SK-N-SH (cell line): Measurements from ENCODE around the gene PITPNM1. TPM values are rescaled to one million over a fixed set of nuclear protein-coding genes. Genes with fewer than 3 reads are reported as not detected.

ENCODE experiments used
- CTCF ChIA-PET: fragments of 300-600, 350-600 bp; formaldehyde crosslinking; extraction: SDS; loops from one replicate; lab custom pipeline; 2021; lab: Yijun Ruan, JAX
- POLR2A ChIA-PET: fragments of 350-600 bp; sonication (Branson Sonifier 250); formaldehyde crosslinking; extraction: SDS; loops from one replicate; lab custom pipeline; 2020; ENCODE audit warnings: antibody characterized with exemption, inconsistent platforms; lab: Yijun Ruan, JAX
- DNase-seq: peaks from one replicate; pipeline ENCODE4 v3.0.0; 2012
- H2AFZ ChIP-seq: fragments of 200-600 bp; sonication (generic); 2 replicates; pipeline ENCODE4 v1.8.1; 2016; ENCODE audit warnings: antibody characterized with exemption, mild to moderate bottlenecking, low read depth
- H3F3A ChIP-seq: fragments of 200-600 bp; sonication (generic); replicated peaks from 2 replicates; pipeline ENCODE3; 2016; ENCODE audit warnings: antibody characterized with exemption, mild to moderate bottlenecking; ENCODE audit not compliant: insufficient read depth
- H3K27ac ChIP-seq, 2 experiments: fragments of 200-500 bp in 1 of 2; fragments of 200-600 bp in 1 of 2; sonication (Bioruptor generic) in 1 of 2; sonication (generic), shearing (Covaris generic) in 1 of 2; 2 replicates each; pipeline versions ENCODE4 v1.5.1 to v1.6.1; 2014 to 2016; ENCODE audit warnings: low read depth in 2 of 2, inconsistent platforms in 1 of 2, low read length in 1 of 2, mild to moderate bottlenecking in 1 of 2, mixed read lengths in 1 of 2
- H3K27me3 ChIP-seq: fragments of 200-600 bp; sonication (generic), shearing (Covaris generic); 2 replicates; pipeline ENCODE4 v1.6.1; 2016; ENCODE audit warnings: mixed run types; ENCODE audit not compliant: insufficient read depth
- H3K36me3 ChIP-seq, 2 experiments: fragments of 200-500 bp in 1 of 2; fragments of 200-600 bp in 1 of 2; sonication (Bioruptor generic) in 1 of 2; sonication (generic) in 1 of 2; replicated peaks in 1 of 2; 2 replicates each; pipeline versions ENCODE3 to v1.5.1; 2014 to 2016; ENCODE audit warnings: low read length in 1 of 2, mild to moderate bottlenecking in 1 of 2; ENCODE audit not compliant: insufficient read depth in 2 of 2, control insufficient read depth in 1 of 2
- H3K4me1 ChIP-seq, 2 experiments: fragments of 200-500 bp in 1 of 2; fragments of 200-600 bp in 1 of 2; sonication (Bioruptor generic) in 1 of 2; sonication (generic), shearing (Covaris generic) in 1 of 2; 2 replicates each; pipeline versions ENCODE4 v1.5.1 to v1.6.1; 2014 to 2016; ENCODE audit warnings: low read depth in 1 of 2, low read length in 1 of 2, mixed run types in 1 of 2; ENCODE audit not compliant: insufficient read depth in 2 of 2, control insufficient read depth in 1 of 2
- H3K4me2 ChIP-seq: fragments of 200-600 bp; sonication (generic), shearing (Covaris generic); 2 replicates; pipeline ENCODE4 v1.6.1; 2017; ENCODE audit warnings: mixed run types
- H3K4me3 ChIP-seq, 2 experiments: fragments of 200-500 bp in 1 of 2; fragments of 200-600 bp in 1 of 2; sonication (Bioruptor generic) in 1 of 2; sonication (generic), shearing (Covaris generic) in 1 of 2; 2 replicates each; pipeline versions ENCODE4 v1.5.1 to v1.8.1; 2014 to 2016; ENCODE audit warnings: low read depth in 2 of 2, inconsistent platforms in 1 of 2, low read length in 1 of 2, mild to moderate bottlenecking in 1 of 2, mixed read lengths in 1 of 2, moderate library complexity in 1 of 2
- H3K79me2 ChIP-seq: fragments of 200-600 bp; sonication (generic); 2 replicates; pipeline ENCODE4 v1.8.1; 2017; ENCODE audit warnings: mild to moderate bottlenecking; ENCODE audit not compliant: insufficient read depth
- H3K9ac ChIP-seq: fragments of 200-600 bp; sonication (generic); 2 replicates; pipeline ENCODE4 v1.6.1; 2017; ENCODE audit warnings: mixed run types
- H3K9me2 ChIP-seq: fragments of 200-600 bp; sonication (generic); 2 replicates; pipeline ENCODE4 v1.6.1; 2017; ENCODE audit warnings: mixed run types
- H3K9me3 ChIP-seq: fragments of 200-600 bp; sonication (generic); 2 replicates; pipeline ENCODE4 v1.6.1; 2017; ENCODE audit warnings: mixed run types, mild to moderate bottlenecking, moderate library complexity
- H4K20me1 ChIP-seq: fragments of 200-600 bp; sonication (generic); 2 replicates; pipeline ENCODE4 v1.6.1; 2017; ENCODE audit warnings: mild to moderate bottlenecking, mixed run types; ENCODE audit not compliant: insufficient read depth
- CTCF ChIP-seq: fragments of 200-600 bp; sonication (generic); IDR thresholded peaks from 2 replicates; pipeline ENCODE4 v1.6.1; 2017; ENCODE audit warnings: antibody characterized with exemption, mild to moderate bottlenecking, moderate library complexity
- EP300 ChIP-seq, 2 experiments: IDR thresholded peaks; 2 replicates each; pipeline versions ENCODE4 v1.4.0 to v1.6.1; 2012; ENCODE audit warnings: borderline replicate concordance in 1 of 2, low read depth in 1 of 2, low read length in 1 of 2
- EZH2phosphoT487 ChIP-seq: fragments of 200-600 bp; sonication (generic); IDR thresholded peaks from 2 replicates; pipeline ENCODE4 v1.6.1; 2017; ENCODE audit warnings: low read depth, mixed run types, mild to moderate bottlenecking, antibody characterized with exemption, moderate library complexity, borderline replicate concordance
- FOSL2 ChIP-seq: IDR thresholded peaks from 2 replicates; pipeline ENCODE4 v1.4.0; 2012; ENCODE audit warnings: low read depth, mild to moderate bottlenecking, moderate library complexity, borderline replicate concordance
- FOXJ3 ChIP-seq: sonication (generic); formaldehyde crosslinking; IDR thresholded peaks from 2 replicates; pipeline ENCODE4 v1.5.1; 2020; ENCODE audit warnings: mild to moderate bottlenecking, missing genetic modification reagents
- FOXM1 ChIP-seq: IDR thresholded peaks from 2 replicates; pipeline ENCODE4 v1.4.0; 2012; ENCODE audit warnings: low read depth, mild to moderate bottlenecking
- GABPA ChIP-seq: IDR thresholded peaks from 2 replicates; pipeline ENCODE4 v1.4.0; 2012; ENCODE audit warnings: low read depth, mild to moderate bottlenecking
- JUND ChIP-seq: IDR thresholded peaks from 2 replicates; pipeline ENCODE4 v1.4.0; 2012
- MEF2A ChIP-seq: IDR thresholded peaks from 2 replicates; pipeline ENCODE4 v1.4.0; 2012; ENCODE audit warnings: low read depth, borderline replicate concordance
- MXI1 ChIP-seq: IDR thresholded peaks from 2 replicates; pipeline ENCODE4 v1.6.1; 2012; ENCODE audit warnings: mild to moderate bottlenecking, low read depth, low read length, improper control_type of control experiment
- NFIC ChIP-seq: IDR thresholded peaks from 2 replicates; pipeline ENCODE4 v1.4.0; 2012; ENCODE audit warnings: borderline replicate concordance
- NRF1 ChIP-seq: IDR thresholded peaks from 2 replicates; pipeline ENCODE4 v1.6.1; 2012; ENCODE audit warnings: low read depth, mild to moderate bottlenecking, low read length
- PBX3 ChIP-seq: IDR thresholded peaks from 2 replicates; pipeline ENCODE4; 2012
- RAD21 ChIP-seq: IDR thresholded peaks from 2 replicates; pipeline ENCODE4 v1.6.1; 2012; ENCODE audit warnings: mild to moderate bottlenecking, low read length
- RCOR1 ChIP-seq: fragments of 150-350 bp; IDR thresholded peaks from 2 replicates; pipeline ENCODE4 v1.6.1; 2017; ENCODE audit warnings: antibody characterized with exemption, low read length
- RXRA ChIP-seq: IDR thresholded peaks from 2 replicates; pipeline ENCODE4 v1.4.0; 2012; ENCODE audit warnings: low read depth, mild to moderate bottlenecking, borderline replicate concordance
- SMC3 ChIP-seq: IDR thresholded peaks from 2 replicates; pipeline ENCODE4 v1.6.1; 2012; ENCODE audit warnings: low read depth, low read length, improper control_type of control experiment
- TEAD4 ChIP-seq: IDR thresholded peaks from 2 replicates; pipeline ENCODE4 v1.4.0; 2012; ENCODE audit warnings: mild to moderate bottlenecking, borderline replicate concordance; ENCODE audit not compliant: insufficient read depth
- USF1 ChIP-seq: IDR thresholded peaks from 2 replicates; pipeline ENCODE4 v1.4.0; 2012; ENCODE audit warnings: low read depth, borderline replicate concordance
- YY1 ChIP-seq: IDR thresholded peaks from 2 replicates; pipeline ENCODE4 v1.4.0; 2012; ENCODE audit warnings: low read depth, mild to moderate bottlenecking
- ZBTB33 ChIP-seq: IDR thresholded peaks from 2 replicates; pipeline ENCODE4 v1.4.0; 2012; ENCODE audit warnings: low read depth, borderline replicate concordance
- WGBS: methylation state at CpG from one replicate; pipeline ENCODE4 v1.1.6; 2017; ENCODE audit warnings: low lambda C conversion rate; 5-methylcytosine and 5-hydroxymethylcytosine counted together
- polyA plus RNA-seq, 3 experiments: library from polyadenylated mRNA; depleted of rRNA; stranded (reverse); fragments of >200 nt; gene quantifications; 2 replicates each; pipeline ENCODE4 v1.2.3, GENCODE V29; 2012

PITPNM1 gene
- polyA plus RNA-seq, 1 of the 3 experiments (the other 2 are of a cell fraction): 24.2 TPM

GRCh38 chr11:67501854-67502253 lies 3.3 kb downstream of the PITPNM1 start (continued):
- TF ChIP-seq MEF2A (no peak), NFIC (no peak)

- peaks cover 10 to 13% of the 10 kb centered on the region in 2 experiments for H3K36me3 ChIP-seq
- H3K4me1 ChIP-seq: peaks cover 7 to 16% of the 10 kb centered on the region in 2 experiments
- no peak overlapping the region for H3K27ac ChIP-seq
- TF ChIP-seq JUND: no peak
- no peak for TF ChIP-seq TEAD4
- no peak for TF ChIP-seq RCOR1
- no peak for TF ChIP-seq FOSL2
- no peak for TF ChIP-seq SMC3
- no peak for TF ChIP-seq GABPA
- no peak for TF ChIP-seq FOXJ3 (CRISPR knock-in tag)
- TF ChIP-seq RAD21: no peak
- no peak for TF ChIP-seq RXRA
- TF ChIP-seq EP300 (IDR thresholded peaks at IDR 0.05; ENCODE audit: borderline replicate concordance in 1 of 2, low read depth in 1 of 2, low read length in 1 of 2): no peak
- no peak for TF ChIP-seq YY1
- no peak for TF ChIP-seq MXI1
- TF ChIP-seq FOXM1: no peak
- TF ChIP-seq EZH2phosphoT487: no peak
- no peak overlapping the region for H2AFZ ChIP-seq
- no peak overlapping the region for H3K9ac ChIP-seq
- H3K4me3 ChIP-seq: no peak overlapping the region
- no peak overlapping the region for H3K4me2 ChIP-seq
- ChIA-PET CTCF (interaction anchor here (1.1 kb wide), 2 partner anchors 99 to 145 kb away, joined by 3 read pairs; partner anchors contain the start of gene PPP1CA), POLR2A (interaction anchor here (0.6 kb wide), 1 partner anchor 24 kb away, joined by 4 read pairs; no protein-coding TSS in a partner anchor)
- WGBS: 94% methylated on average over 9 of the region's 9 CpGs
- peaks cover 8% of the 10 kb centered on the region for H3F3A ChIP-seq
- no peak for DNase-seq
- peaks cover 13% of the 10 kb centered on the region for H4K20me1 ChIP-seq
- no peaks in the 10 kb centered on the region for H3K27me3 ChIP-seq
- H3K9me3 ChIP-seq: no peaks in the 10 kb centered on the region
- H3K79me2 ChIP-seq: peaks cover 14% of the 10 kb centered on the region
- H3K9me2 ChIP-seq: no peaks in the 10 kb centered on the region
These were observed 4.1 kb downstream of the PITPNM1 start for GRCh38 chr11:67500831-67501715.

GRCh38 chr11:67500484-67500821 lies 4.7 kb downstream of the PITPNM1 start:
- POLR2A ChIA-PET: interaction anchor here (1.1 kb wide), 1 partner anchor 9 kb away, joined by 5 read pairs; no protein-coding TSS in a partner anchor
- TF ChIP-seq USF1 (no peak), ZBTB33 (no peak), CTCF (no peak), JUND (no peak), PBX3 (no peak), RAD21 (no peak), MEF2A (no peak), NRF1 (no peak)

More at GRCh38 chr11:67500484-67500821, 4.7 kb downstream of the PITPNM1 start:
- peaks cover 14% of the 10 kb centered on the region for H3K79me2 ChIP-seq
- H3K27ac ChIP-seq: no peak overlapping the region
- peaks cover 13% of the 10 kb centered on the region for H4K20me1 ChIP-seq
- no peak for DNase-seq
- H3F3A ChIP-seq: peaks cover 3% of the 10 kb centered on the region
- no peaks in the 10 kb centered on the region for H3K9me3 ChIP-seq
- no peak overlapping the region for H3K4me2 ChIP-seq
- 90% methylated on average over 1 of the region's 1 CpG for WGBS
- H3K4me3 ChIP-seq: no peak overlapping the region
- H3K27me3 ChIP-seq: no peaks in the 10 kb centered on the region
- H3K4me1 ChIP-seq: peaks cover 2 to 10% of the 10 kb centered on the region in 2 experiments
- H2AFZ ChIP-seq: no peak overlapping the region
- peaks cover 10 to 13% of the 10 kb centered on the region in 2 experiments for H3K36me3 ChIP-seq
- CTCF ChIA-PET: interaction anchor here (1.1 kb wide), 1 partner anchor 99 kb away, joined by 3 read pairs; the partner anchor contains the start of gene PPP1CA
- H3K9me2 ChIP-seq: no peaks in the 10 kb centered on the region
- H3K9ac ChIP-seq: no peak overlapping the region
